PC-9 (cell line): ENCODE results near the gene DOLK. TPM values are rescaled to one million over a fixed set of nuclear protein-coding genes. Genes with fewer than 3 reads are reported as not detected.

Experiments used
- BruUV-seq: library from RNA; stranded (reverse); fragments of 400-500 nt; replicated peaks from 2 replicates; lab custom pipeline; 2021; lab: Mats Ljungman, UMichigan
- CTCF ChIA-PET: fragments of 300-600 bp; sonication (Branson Sonifier 250); formaldehyde crosslinking; loops from one replicate; lab custom pipeline; 2022; ENCODE audit warnings: antibody characterized with exemption; lab: Charles Lee
- POLR2A ChIA-PET: fragments of 300-600 bp; sonication (Branson Sonifier 250); formaldehyde crosslinking; loops from one replicate; lab custom pipeline; 2022; ENCODE audit warnings: antibody characterized with exemption; ENCODE audit not compliant: unreplicated experiment; lab: Charles Lee
- DNase-seq, 2 experiments: peaks; one replicate each; pipeline versions ENCODE4 v3.0.0 to v3.0.0-alpha.2; 2015 to 2022; ENCODE audit warnings: mixed read lengths in 1 of 2
- H2AFZ ChIP-seq: fragments of 200-600 bp; sonication (generic); 2 replicates; pipeline ENCODE4 v1.8.1; 2017; ENCODE audit warnings: antibody characterized with exemption
- H3F3A ChIP-seq: fragments of 200-600 bp; sonication (generic); 2 replicates; pipeline ENCODE4 v1.8.1; 2017; ENCODE audit warnings: antibody characterized with exemption, mild to moderate bottlenecking, low read depth; ENCODE audit not compliant: insufficient read depth
- H3K27ac ChIP-seq: fragments of 200-600 bp; sonication (generic); 2 replicates; pipeline ENCODE4 v1.6.1; 2016; ENCODE audit warnings: mixed run types
- H3K27me3 ChIP-seq: fragments of 200-600 bp; sonication (generic); 2 replicates; pipeline ENCODE4 v1.6.1; 2016; ENCODE audit warnings: low read depth, mixed run types; ENCODE audit not compliant: insufficient read depth
- H3K36me3 ChIP-seq: fragments of 200-600 bp; sonication (generic); 2 replicates; pipeline ENCODE4 v1.6.1; 2016; ENCODE audit warnings: low read depth, mixed run types
- H3K4me1 ChIP-seq: fragments of 200-600 bp; sonication (generic); replicated peaks from 2 replicates; pipeline ENCODE4 v1.6.1; 2016; ENCODE audit warnings: mixed run types; ENCODE audit not compliant: insufficient read depth
- H3K4me2 ChIP-seq: fragments of 200-600 bp; sonication (generic); 2 replicates; pipeline ENCODE4 v1.6.1; 2017; ENCODE audit warnings: mixed run types
- H3K4me3 ChIP-seq: fragments of 200-600 bp; sonication (generic); 2 replicates; pipeline ENCODE4 v1.6.1; 2016; ENCODE audit warnings: mixed run types
- H3K79me2 ChIP-seq: fragments of 200-600 bp; sonication (generic); 2 replicates; pipeline ENCODE4 v1.6.1; 2017; ENCODE audit warnings: low read depth, mixed run types
- H3K9me2 ChIP-seq: fragments of 200-600 bp; sonication (generic); 2 replicates; pipeline ENCODE4 v1.8.1; 2017; ENCODE audit warnings: mild to moderate bottlenecking; ENCODE audit not compliant: insufficient read depth
- H3K9me3 ChIP-seq: fragments of 200-600 bp; sonication (generic); 2 replicates; pipeline ENCODE4 v1.8.1; 2016; ENCODE audit warnings: low read depth; ENCODE audit not compliant: insufficient read depth
- H4K20me1 ChIP-seq: fragments of 200-600 bp; sonication (generic); 2 replicates; pipeline ENCODE4 v1.8.1; 2017; ENCODE audit not compliant: insufficient read depth
- CTCF ChIP-seq: fragments of 200-600 bp; sonication (generic); conservative IDR thresholded peaks from 2 replicates; pipeline ENCODE4 v1.6.1; 2017; ENCODE audit warnings: mixed run types, antibody characterized with exemption, mild to moderate bottlenecking, moderate library complexity
- EZH2 ChIP-seq: fragments of 200-600 bp; sonication (generic); IDR thresholded peaks from 2 replicates; pipeline ENCODE4 v1.8.0; 2017; ENCODE audit warnings: antibody characterized with exemption, low read depth
- intact Hi-C: fragments of 100-400 bp; cut with micrococcal nuclease; formaldehyde crosslinking; loops from one replicate; pipeline ENCODE4 v1.10.0; 2022; ENCODE audit not compliant: unreplicated experiment
- total RNA-seq: library from RNA; stranded (reverse); gene quantifications from 2 replicates; pipeline ENCODE4 v1.2.3, GENCODE V29; 2021

The DOLK gene
- total RNA-seq, 1 experiment from 2014 or later = 19.0 TPM

GRCh38 chr9:128913048-128913900 lies 34.1 kb downstream of the DOLK start:
- Histone ChIP-seq H3K4me1 (peaks cover 44% of the 10 kb centered on the region), H2AFZ (no peak overlapping the region), H3K4me3 (no peak overlapping the region), H3K27ac (peak overlapping the region; percentile 96), H3K4me2 (peak overlapping the region; percentile 73), H3F3A (peaks cover 35% of the 10 kb centered on the region), H3K9me3 (no peaks in the 10 kb centered on the region), H3K27me3 (no peaks in the 10 kb centered on the region), H4K20me1 (no peaks in the 10 kb centered on the region), H3K36me3 (peaks cover 10% of the 10 kb centered on the region; the same call in 1 of the 2 replicates), H3K9me2 (no peaks in the 10 kb centered on the region), H3K79me2 (peaks cover 46% of the 10 kb centered on the region)
- TF ChIP-seq CTCF = no peak
- TF ChIP-seq EZH2 = no peak
- BruUV-seq = TSS peak; percentile 26
- intact Hi-C loops = loop anchor here (5.0 kb wide), 1 partner anchor 226 kb away; the partner anchor contains the start of gene SET
- ChIA-PET POLR2A (interaction anchor here (0.5 to 1.1 kb wide), 9 partner anchors 10 to 378 kb away, joined by 3 to 33 read pairs (median 6); partner anchors contain the start of genes KYAT1 and SH3GLB2), CTCF (interaction anchor here (0.7 to 1.3 kb wide), 2 partner anchors 10 to 14 kb away, joined by 4 to 5 read pairs; no protein-coding TSS in a partner anchor)
- peak in 1 of 2 experiments; percentile 67 for DNase-seq

GRCh38 chr9:128912270-128912853 lies 35.0 kb downstream of the DOLK start:
- DNase-seq = peak; percentile 92 to 98
- no peaks in the 10 kb centered on the region for H4K20me1 ChIP-seq
- intact Hi-C loops = loop anchor here (1.0 to 5.0 kb wide), 5 partner anchors 10 to 225 kb away; partner anchors contain the start of genes KYAT1 and SET
- peak overlapping the region; percentile 7; the same call in 1 of the 2 replicates for H3K4me3 ChIP-seq
- H2AFZ ChIP-seq = no peak overlapping the region
- TF ChIP-seq EZH2 (no peak), CTCF (no peak)
- peak overlapping the region; percentile 73 for H3K4me2 ChIP-seq
- peaks cover 35% of the 10 kb centered on the region for H3F3A ChIP-seq
- H3K9me3 ChIP-seq = no peaks in the 10 kb centered on the region
- H3K27ac ChIP-seq = peak overlapping the region; percentile 96
- no TSS peak for BruUV-seq
- CTCF ChIA-PET = interaction anchor here (0.7 to 1.3 kb wide), 3 partner anchors 9 to 227 kb away, joined by 3 to 6 read pairs (median 5); no protein-coding TSS in a partner anchor
- H3K79me2 ChIP-seq = peaks cover 46% of the 10 kb centered on the region
- POLR2A ChIA-PET = interaction anchor here (0.5 to 1.1 kb wide), 14 partner anchors 8 to 1058 kb away, joined by 3 to 33 read pairs (median 4); partner anchors contain the start of genes ENG, KYAT1 and SH3GLB2
- H3K9me2 ChIP-seq = no peaks in the 10 kb centered on the region
- no peaks in the 10 kb centered on the region for H3K27me3 ChIP-seq
- peaks cover 15% of the 10 kb centered on the region; the same call in 1 of the 2 replicates for H3K36me3 ChIP-seq
- H3K4me1 ChIP-seq = peaks cover 44% of the 10 kb centered on the region
